Brain pericyte (primary cell): ENCODE results near the gene CCDC137.

Source experiments
- DNase-seq: peaks from one replicate; pipeline ENCODE4 v3.0.0-alpha.2; 2012; ENCODE audit warnings: low read depth, low spot score

CCDC137 gene

DNA sequence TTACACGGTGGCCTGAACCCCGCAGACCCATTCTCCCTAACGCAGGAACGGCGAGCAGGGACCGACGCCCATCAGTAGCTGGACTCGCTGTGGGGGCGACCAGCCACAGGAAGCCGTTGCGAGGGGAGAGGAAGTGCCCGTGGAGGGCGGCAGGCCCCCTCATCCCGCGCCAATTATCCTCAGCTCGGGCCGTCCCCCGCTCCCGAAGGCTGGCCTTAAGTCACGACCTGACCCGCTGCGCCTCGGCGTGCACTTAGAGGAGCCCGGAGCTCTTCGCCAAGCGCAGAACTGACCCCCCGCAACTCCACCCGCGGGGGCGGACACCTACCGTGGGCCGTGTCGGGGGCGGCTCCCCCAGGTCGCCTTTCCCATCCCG lies 16.7 kb downstream of the CCDC137 start:
- DNase-seq: no peak

DNA sequence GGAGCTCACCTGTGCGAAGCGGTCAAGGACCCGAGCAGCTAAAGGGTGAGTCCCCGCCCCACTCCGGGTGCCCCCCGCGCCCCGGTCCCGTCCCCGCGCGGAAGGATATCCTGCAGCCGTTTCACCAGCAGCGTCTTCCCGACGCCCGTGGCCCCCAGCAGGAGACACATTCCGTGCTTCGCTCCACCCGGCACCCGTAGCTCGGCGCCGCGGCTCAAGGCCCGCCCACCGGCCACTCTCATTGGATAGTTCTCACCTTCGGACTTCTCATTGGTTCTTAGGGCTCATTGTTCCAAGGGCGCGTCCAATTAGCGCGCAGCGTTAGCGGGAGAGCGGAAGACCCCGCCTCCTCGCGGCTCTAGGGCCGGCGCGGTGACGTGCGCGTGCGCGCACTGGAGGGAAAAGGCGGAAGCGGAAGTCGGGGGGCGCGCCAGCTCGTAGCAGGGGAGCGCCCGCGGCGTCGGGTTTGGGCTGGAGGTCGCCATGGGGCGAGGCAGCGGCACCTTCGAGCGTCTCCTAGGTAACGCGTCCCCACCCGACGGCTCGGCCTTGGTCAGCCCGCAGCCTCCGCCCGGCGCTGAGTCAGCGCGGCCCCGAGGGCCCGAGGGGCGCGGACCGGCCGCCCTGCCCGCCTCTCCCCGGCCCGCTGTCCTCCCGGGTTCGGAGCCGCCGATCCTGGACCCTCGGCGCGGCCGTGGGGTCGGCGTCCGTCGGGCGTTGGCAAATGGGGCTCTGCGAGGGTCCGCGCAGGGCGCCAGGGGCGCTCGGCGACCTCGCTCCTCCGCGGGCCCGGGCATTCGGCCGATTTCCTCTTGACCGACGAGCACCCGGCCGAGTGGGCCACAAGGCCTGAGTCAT lies 17.3 kb downstream of the CCDC137 start, which contains the start of the genes ARL16 and HGS:
ARL16 (minus strand) TSS at position 214 of the 858 bp plus-strand sequence; CDS start at position 170, 44 bp downstream.
HGS (plus strand) TSS at position 428 of the 858 bp plus-strand sequence; CDS start at position 484, 56 bp downstream.
- peak; percentile 99 for DNase-seq

DNA sequence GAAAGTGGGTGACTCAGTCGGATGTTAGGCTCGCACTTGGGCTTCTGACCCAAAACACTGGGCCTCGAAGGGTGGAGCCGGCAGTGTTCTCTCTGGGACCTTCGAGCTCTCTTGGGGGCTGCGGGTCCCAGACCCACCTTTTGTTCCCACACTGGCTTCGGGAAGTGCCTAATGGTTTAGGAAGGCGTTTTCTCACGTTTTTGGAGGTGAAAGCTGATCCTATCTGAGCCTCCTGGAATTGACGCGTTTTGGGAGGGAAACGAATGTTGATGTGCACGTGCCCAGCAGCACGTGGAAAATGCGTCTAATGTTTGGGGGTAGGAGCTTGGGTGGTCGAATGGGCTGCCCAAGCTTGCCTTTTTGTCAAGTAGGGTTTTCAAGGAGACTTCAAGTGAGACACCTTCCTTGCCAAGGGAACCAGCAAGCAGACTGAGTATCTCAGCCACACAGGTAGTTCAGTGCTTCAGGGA lies 17.9 kb downstream of the CCDC137 start:
- DNase-seq: no peak

DNA sequence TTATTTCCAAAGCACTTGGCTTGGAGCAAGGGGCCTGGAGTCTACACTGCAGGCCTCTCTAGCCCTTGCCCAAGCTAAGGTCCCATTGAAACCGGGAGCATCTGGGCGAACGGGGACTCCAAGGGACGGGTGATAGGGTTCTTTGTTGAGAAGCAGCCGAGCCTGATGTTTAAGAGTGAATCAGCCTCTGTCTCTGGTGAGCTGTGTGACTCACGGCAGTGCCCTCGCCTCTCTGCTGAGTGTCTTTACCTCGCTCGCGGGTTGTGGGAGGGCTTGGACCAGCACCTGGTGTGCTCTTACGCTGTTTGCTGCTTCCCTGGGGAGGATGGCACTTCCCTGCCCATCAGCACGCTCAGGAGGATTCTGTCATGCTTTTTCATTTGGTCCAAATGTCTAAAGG lies 18.6 kb downstream of the CCDC137 start:
- no peak for DNase-seq

GRCh38 chr17:81686614-81687013 lies 20.1 kb downstream of the CCDC137 start:
- DNase-seq: no peak

GRCh38 chr17:81687770-81688541 lies 21.4 kb downstream of the CCDC137 start:
- no peak for DNase-seq

- DNase-seq: no peak
Measured at GRCh38 chr17:81688616-81689015, 22.1 kb downstream of the CCDC137 start.

DNA sequence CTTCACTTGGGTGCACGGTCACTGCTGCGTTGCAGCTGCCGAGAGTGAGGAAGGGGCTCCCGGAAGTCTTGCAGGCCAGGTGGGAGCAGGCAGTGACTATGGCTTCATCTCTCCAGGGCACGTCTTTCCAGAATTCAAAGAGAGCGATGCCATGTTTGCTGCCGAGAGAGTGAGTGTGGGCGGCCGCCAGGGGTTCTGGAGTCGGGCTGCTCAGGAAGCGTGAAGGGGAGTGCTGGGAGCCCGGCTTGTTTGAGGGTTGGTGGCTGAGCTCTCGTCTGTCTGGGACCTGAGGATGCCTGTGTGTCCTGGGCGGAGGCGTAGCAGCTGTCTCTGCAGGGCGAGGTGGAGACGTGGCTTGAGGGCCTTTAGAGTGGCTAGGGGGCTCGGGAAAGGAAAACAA lies 23.5 kb downstream of the CCDC137 start:
- no peak for DNase-seq

DNA sequence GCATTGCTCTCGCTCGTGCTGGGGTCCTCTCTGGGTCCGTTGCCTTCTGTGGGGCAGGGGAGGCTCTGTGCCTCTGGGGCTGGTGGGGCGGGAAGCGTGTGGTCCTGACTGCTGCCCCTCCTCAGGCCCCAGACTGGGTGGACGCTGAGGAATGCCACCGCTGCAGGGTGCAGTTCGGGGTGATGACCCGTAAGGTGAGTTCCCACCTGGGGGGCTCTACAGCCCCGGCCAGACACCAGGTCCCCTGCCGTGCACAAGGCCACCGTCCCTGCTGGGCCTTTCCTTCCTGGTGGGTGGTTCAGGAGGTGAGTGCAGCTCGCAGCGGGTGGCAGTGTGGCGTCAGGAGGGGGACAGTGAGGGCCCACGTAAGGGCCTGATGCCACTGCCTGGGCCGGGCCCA lies 24.0 kb downstream of the CCDC137 start:
- DNase-seq: no peak

GRCh38 chr17:81691196-81691595 lies 24.7 kb downstream of the CCDC137 start:
- DNase-seq: no peak

DNA sequence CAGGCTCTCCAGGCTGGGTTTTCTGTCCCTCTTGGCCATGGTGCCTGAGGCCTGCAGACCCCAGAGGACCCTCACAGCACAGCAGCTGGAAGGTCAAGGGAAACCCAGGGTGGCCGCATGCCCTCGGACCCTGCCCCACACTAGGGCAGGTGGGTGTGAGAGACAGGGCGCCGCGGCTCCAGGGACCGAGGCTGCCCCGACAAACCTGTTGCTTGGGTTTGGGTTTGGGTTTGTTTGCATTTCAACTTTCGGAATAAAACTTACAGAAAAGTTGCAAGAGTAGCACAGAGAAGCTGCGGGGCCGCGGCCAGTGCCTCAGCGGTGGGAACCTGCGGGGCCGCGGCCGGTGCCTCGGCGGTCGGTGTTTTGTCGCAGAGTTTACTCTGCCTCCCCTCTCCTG lies 25.1 kb downstream of the CCDC137 start:
- no peak for DNase-seq

DNA sequence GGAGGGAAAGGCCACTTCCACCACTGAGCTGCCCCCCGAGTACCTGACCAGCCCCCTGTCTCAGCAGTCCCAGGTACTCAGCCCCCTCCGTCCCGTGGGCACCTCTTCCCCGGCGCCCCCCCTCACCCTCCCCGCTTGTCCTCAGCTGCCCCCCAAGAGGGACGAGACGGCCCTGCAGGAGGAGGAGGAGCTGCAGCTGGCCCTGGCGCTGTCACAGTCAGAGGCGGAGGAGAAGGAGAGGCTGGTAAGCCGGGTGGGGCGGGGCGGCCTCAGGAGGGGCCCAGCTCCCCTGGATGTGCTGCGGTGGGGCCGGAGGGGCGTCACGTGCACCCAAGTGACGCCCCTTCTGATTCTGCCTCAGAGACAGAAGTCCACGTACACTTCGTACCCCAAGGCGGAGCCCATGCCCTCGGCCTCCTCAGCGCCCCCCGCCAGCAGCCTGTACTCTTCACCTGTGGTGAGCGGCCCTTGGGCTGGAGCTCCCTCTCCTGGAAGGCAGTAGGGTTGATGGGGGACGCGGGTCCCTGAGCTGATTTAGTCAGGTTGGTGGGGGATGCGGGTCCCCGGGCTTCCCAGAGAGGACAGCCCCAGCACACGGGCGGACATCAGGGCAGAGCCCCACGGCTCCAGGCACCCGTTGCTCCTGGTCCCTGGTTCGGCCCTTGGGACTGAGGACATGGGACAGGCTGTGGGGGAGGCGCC lies 27.1 kb downstream of the CCDC137 start:
- DNase-seq: no peak

- no peak for DNase-seq
Measured at GRCh38 chr17:81694810-81695209, 28.3 kb downstream of the CCDC137 start.

DNA sequence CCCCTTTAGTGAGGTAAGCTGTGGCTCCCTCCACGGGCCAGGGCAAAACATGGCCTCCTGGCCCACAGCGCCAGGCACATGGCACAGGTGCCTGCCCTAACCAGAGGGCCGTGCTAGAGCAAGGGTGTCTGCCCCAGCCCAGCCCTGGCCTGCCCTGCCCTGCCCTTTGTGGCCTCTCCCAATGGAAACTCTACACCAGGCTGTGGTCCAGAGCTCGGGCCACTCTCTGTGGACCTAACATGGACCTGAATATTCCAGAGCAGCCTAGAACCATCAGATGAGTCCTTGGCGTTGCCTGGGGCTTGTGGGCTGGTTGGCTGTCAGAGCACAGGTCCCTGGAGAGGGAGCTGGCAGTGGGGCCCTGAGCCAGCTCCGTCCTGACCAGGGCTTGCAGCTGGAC lies 28.7 kb downstream of the CCDC137 start:
- no peak for DNase-seq

GRCh38 chr17:81695801-81696200 lies 29.3 kb downstream of the CCDC137 start:
- DNase-seq: no peak

- DNase-seq: no peak
Measured at GRCh38 chr17:81696218-81696941, 29.8 kb downstream of the CCDC137 start.

GRCh38 chr17:81697261-81698044 lies 30.9 kb downstream of the CCDC137 start:
- no peak for DNase-seq

GRCh38 chr17:81700353-81701287 lies 34.1 kb downstream of the CCDC137 start:
- DNase-seq: no peak
